PC-9 (cell line): Measurements from ENCODE around the gene CIAO3. TPM values are rescaled to one million over a fixed set of nuclear protein-coding genes. Genes with fewer than 3 reads are reported as not detected.
A peak's percentile ranks its signal among the peaks of the same experiment; 100 is the strongest.

Experiments
- BruUV-seq: library from RNA; stranded (reverse); fragments of 400-500 nt; replicated peaks from 2 replicates; lab custom pipeline; 2021; lab: Mats Ljungman, UMichigan
- CTCF ChIA-PET: fragments of 300-600 bp; sonication (Branson Sonifier 250); formaldehyde crosslinking; loops from one replicate; lab custom pipeline; 2022; ENCODE audit warnings: antibody characterized with exemption; lab: Charles Lee
- POLR2A ChIA-PET: fragments of 300-600 bp; sonication (Branson Sonifier 250); formaldehyde crosslinking; loops from one replicate; lab custom pipeline; 2022; ENCODE audit warnings: antibody characterized with exemption; ENCODE audit not compliant: unreplicated experiment; lab: Charles Lee
- DNase-seq, 2 experiments: peaks; one replicate each; pipeline versions ENCODE4 v3.0.0 to v3.0.0-alpha.2; 2015 to 2022; ENCODE audit warnings: mixed read lengths in 1 of 2
- H2AFZ ChIP-seq: fragments of 200-600 bp; sonication (generic); 2 replicates; pipeline ENCODE4 v1.8.1; 2017; ENCODE audit warnings: antibody characterized with exemption
- H3F3A ChIP-seq: fragments of 200-600 bp; sonication (generic); 2 replicates; pipeline ENCODE4 v1.8.1; 2017; ENCODE audit warnings: antibody characterized with exemption, mild to moderate bottlenecking, low read depth; ENCODE audit not compliant: insufficient read depth
- H3K27ac ChIP-seq: fragments of 200-600 bp; sonication (generic); 2 replicates; pipeline ENCODE4 v1.6.1; 2016; ENCODE audit warnings: mixed run types
- H3K27me3 ChIP-seq: fragments of 200-600 bp; sonication (generic); 2 replicates; pipeline ENCODE4 v1.6.1; 2016; ENCODE audit warnings: low read depth, mixed run types; ENCODE audit not compliant: insufficient read depth
- H3K36me3 ChIP-seq: fragments of 200-600 bp; sonication (generic); 2 replicates; pipeline ENCODE4 v1.6.1; 2016; ENCODE audit warnings: low read depth, mixed run types
- H3K4me1 ChIP-seq: fragments of 200-600 bp; sonication (generic); replicated peaks from 2 replicates; pipeline ENCODE4 v1.6.1; 2016; ENCODE audit warnings: mixed run types; ENCODE audit not compliant: insufficient read depth
- H3K4me2 ChIP-seq: fragments of 200-600 bp; sonication (generic); 2 replicates; pipeline ENCODE4 v1.6.1; 2017; ENCODE audit warnings: mixed run types
- H3K4me3 ChIP-seq: fragments of 200-600 bp; sonication (generic); 2 replicates; pipeline ENCODE4 v1.6.1; 2016; ENCODE audit warnings: mixed run types
- H3K79me2 ChIP-seq: fragments of 200-600 bp; sonication (generic); 2 replicates; pipeline ENCODE4 v1.6.1; 2017; ENCODE audit warnings: low read depth, mixed run types
- H3K9me2 ChIP-seq: fragments of 200-600 bp; sonication (generic); 2 replicates; pipeline ENCODE4 v1.8.1; 2017; ENCODE audit warnings: mild to moderate bottlenecking; ENCODE audit not compliant: insufficient read depth
- H3K9me3 ChIP-seq: fragments of 200-600 bp; sonication (generic); 2 replicates; pipeline ENCODE4 v1.8.1; 2016; ENCODE audit warnings: low read depth; ENCODE audit not compliant: insufficient read depth
- H4K20me1 ChIP-seq: fragments of 200-600 bp; sonication (generic); 2 replicates; pipeline ENCODE4 v1.8.1; 2017; ENCODE audit not compliant: insufficient read depth
- CTCF ChIP-seq: fragments of 200-600 bp; sonication (generic); conservative IDR thresholded peaks from 2 replicates; pipeline ENCODE4 v1.6.1; 2017; ENCODE audit warnings: mixed run types, antibody characterized with exemption, mild to moderate bottlenecking, moderate library complexity
- EZH2 ChIP-seq: fragments of 200-600 bp; sonication (generic); IDR thresholded peaks from 2 replicates; pipeline ENCODE4 v1.8.0; 2017; ENCODE audit warnings: antibody characterized with exemption, low read depth
- intact Hi-C: fragments of 100-400 bp; cut with micrococcal nuclease; formaldehyde crosslinking; loops from one replicate; pipeline ENCODE4 v1.10.0; 2022; ENCODE audit not compliant: unreplicated experiment
- total RNA-seq: library from RNA; stranded (reverse); gene quantifications from 2 replicates; pipeline ENCODE4 v1.2.3, GENCODE V29; 2021

The CIAO3 gene
- total RNA-seq, 1 experiment from 2014 or later = 44.2 TPM

DNA sequence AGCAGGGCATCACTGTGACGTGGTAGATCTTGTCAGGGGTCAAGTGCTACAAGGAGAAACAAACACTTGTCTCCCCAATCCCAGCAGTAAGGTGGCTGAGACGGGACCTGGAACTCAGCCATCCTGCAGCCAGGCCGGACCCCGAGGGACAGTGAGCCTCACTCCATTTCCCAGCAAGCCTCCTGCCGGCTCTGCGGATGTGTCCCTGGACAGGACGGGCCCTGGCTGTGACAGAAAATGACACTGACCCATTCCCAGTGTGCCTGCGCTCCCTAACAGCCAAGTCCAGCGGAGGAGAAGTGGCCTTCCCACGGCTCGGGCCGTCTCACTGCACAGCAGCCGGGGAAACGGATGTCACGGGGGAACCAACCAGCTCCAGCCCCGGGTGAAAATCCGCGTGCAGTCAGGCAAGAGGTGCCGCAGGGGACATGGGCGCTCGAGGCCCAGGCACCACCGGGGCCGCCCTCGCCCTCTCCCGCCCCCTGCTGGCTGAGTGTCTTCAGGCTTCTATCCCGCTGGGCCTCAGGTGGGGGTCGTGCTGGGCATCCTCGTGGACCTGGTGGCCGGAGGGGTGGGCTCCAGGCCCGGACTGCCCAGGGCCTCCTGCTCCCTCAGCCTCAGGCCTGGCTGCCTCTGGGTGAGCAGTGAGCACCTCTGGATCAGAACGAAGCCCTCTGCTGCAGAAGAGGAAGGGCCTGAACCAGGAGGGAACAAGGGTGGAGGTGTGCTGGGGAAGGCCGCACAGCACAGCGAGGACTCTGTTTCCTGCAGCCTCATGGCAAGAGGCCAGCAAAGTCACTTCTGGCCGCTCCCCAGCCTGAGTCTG lies 7.2 kb downstream of the CIAO3 start:
- Histone ChIP-seq H3K36me3 (no peaks in the 10 kb centered on the region), H3K9me2 (no peaks in the 10 kb centered on the region), H3K4me2 (no peak overlapping the region), H3K4me3 (no peak overlapping the region), H3K79me2 (no peaks in the 10 kb centered on the region), H3F3A (peaks cover 7% of the 10 kb centered on the region; the same call in 1 of the 2 replicates), H3K27me3 (no peaks in the 10 kb centered on the region), H3K27ac (no peak overlapping the region), H4K20me1 (no peaks in the 10 kb centered on the region), H3K4me1 (no peaks in the 10 kb centered on the region), H2AFZ (no peak overlapping the region), H3K9me3 (no peaks in the 10 kb centered on the region)
- peak in 1 of 2 experiments; percentile 22 for DNase-seq
- CTCF ChIA-PET = no interaction called here
- intact Hi-C loops = no loop called here
- BruUV-seq = no TSS peak
- TF ChIP-seq EZH2 (no peak), CTCF (no peak)
- POLR2A ChIA-PET = no interaction called here

DNA sequence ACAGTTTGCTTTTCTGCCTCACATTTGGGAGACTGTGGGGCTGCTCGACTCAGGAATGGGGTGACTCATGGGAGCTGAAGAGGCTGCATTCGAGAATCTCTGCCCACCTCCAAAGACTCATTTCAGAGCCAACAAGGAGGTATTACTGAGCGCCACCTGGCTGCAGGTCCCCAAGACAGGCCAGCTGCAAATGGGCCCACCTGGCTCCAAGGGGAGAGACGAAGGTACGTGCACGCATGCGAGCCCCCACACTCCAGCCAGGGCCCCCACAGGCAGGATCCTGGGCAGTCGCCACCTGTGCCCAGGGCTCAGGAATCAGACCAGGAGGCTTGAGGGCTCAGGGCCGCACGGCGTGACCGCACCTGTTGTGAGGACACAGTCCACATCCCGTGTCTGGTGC lies 7.9 kb downstream of the CIAO3 start:
- no TSS peak for BruUV-seq
- DNase-seq = peak in 1 of 2 experiments; percentile 32
- H3K9me3 ChIP-seq = no peaks in the 10 kb centered on the region
- no peak overlapping the region for H3K4me2 ChIP-seq
- H4K20me1 ChIP-seq = no peaks in the 10 kb centered on the region
- TF ChIP-seq CTCF (no peak), EZH2 (no peak)
- intact Hi-C loops = no loop called here
- H3K4me1 ChIP-seq = no peaks in the 10 kb centered on the region
- peaks cover 7% of the 10 kb centered on the region; the same call in 1 of the 2 replicates for H3F3A ChIP-seq
- ChIA-PET CTCF (no interaction called here), POLR2A (no interaction called here)
- H3K27ac ChIP-seq = no peak overlapping the region
- no peak overlapping the region for H2AFZ ChIP-seq
- no peaks in the 10 kb centered on the region for H3K36me3 ChIP-seq
- H3K79me2 ChIP-seq = no peaks in the 10 kb centered on the region
- H3K27me3 ChIP-seq = no peaks in the 10 kb centered on the region
- H3K9me2 ChIP-seq = no peaks in the 10 kb centered on the region
- H3K4me3 ChIP-seq = no peak overlapping the region

DNA sequence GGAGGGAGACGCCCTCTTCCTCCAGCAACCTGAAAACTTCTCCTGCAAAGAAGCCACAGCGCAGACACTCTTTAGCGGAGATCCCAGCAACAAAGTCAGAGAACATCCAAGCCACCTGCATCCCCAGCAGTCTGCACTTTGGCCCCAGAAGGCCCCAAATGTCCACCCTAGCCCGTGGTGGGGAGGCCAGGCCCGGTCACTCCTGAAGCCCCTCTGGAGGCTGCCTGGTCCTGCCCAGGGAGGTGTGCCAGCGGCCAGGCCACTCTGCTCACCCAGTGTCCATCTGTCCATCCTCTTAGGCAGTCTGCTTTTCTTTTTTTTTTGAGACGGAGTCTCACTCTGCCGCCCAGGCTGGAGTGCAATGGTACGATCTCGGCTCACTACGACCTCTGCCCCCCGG lies 8.5 kb downstream of the CIAO3 start:
- CTCF ChIA-PET = interaction anchor here (0.7 kb wide), 1 partner anchor 256 kb away, joined by 4 read pairs; no protein-coding TSS in a partner anchor
- no peak for TF ChIP-seq CTCF
- DNase-seq = peak in 1 of 2 experiments; percentile 10
- BruUV-seq = no TSS peak
- Histone ChIP-seq H3K9me3 (no peaks in the 10 kb centered on the region), H3K4me1 (no peaks in the 10 kb centered on the region), H2AFZ (no peak overlapping the region), H3K4me3 (no peak overlapping the region), H3F3A (peaks cover 7% of the 10 kb centered on the region; the same call in 1 of the 2 replicates), H3K79me2 (no peaks in the 10 kb centered on the region), H3K27ac (no peak overlapping the region), H3K4me2 (no peak overlapping the region), H3K36me3 (no peaks in the 10 kb centered on the region), H3K27me3 (no peaks in the 10 kb centered on the region), H4K20me1 (no peaks in the 10 kb centered on the region), H3K9me2 (no peaks in the 10 kb centered on the region)
- intact Hi-C loops = no loop called here
- POLR2A ChIA-PET = interaction anchor here (0.6 kb wide), 1 partner anchor 28 kb away, joined by 3 read pairs; no protein-coding TSS in a partner anchor
